Hepatocyte (in vitro differentiated cells): Measurements from ENCODE around the gene PLBD2. TPM values are rescaled to one million over a fixed set of nuclear protein-coding genes. Genes with fewer than 3 reads are reported as not detected.
A peak's percentile ranks its signal among the peaks of the same experiment; 100 is the strongest.

Experiments
- DNase-seq: peaks from one replicate; pipeline ENCODE4 v3.0.0-alpha.2; 2016; ENCODE audit warnings: low spot score
- H2AFZ ChIP-seq: fragments of 200-600 bp; sonication (generic); 2 replicates; pipeline ENCODE4 v1.6.0; 2016; ENCODE audit warnings: antibody characterized with exemption, mild to moderate bottlenecking
- H3K27ac ChIP-seq: fragments of 200-600 bp; sonication (generic); 2 replicates; pipeline ENCODE4 v1.5.1; 2016; ENCODE audit warnings: mild to moderate bottlenecking
- H3K27me3 ChIP-seq: fragments of 200-600 bp; sonication (generic); 2 replicates; pipeline ENCODE4 v1.6.1; 2016
- H3K36me3 ChIP-seq: fragments of 200-600 bp; sonication (generic); replicated peaks from 2 replicates; pipeline ENCODE4 v1.5.1; 2016; ENCODE audit warnings: low read depth; ENCODE audit not compliant: insufficient read depth
- H3K4me1 ChIP-seq: fragments of 200-600 bp; sonication (generic); 2 replicates; pipeline ENCODE4 v1.5.1; 2016; ENCODE audit warnings: mild to moderate bottlenecking, moderate library complexity; ENCODE audit not compliant: insufficient read depth
- H3K4me2 ChIP-seq: fragments of 200-600 bp; sonication (generic); 2 replicates; pipeline ENCODE4 v1.6.0; 2016
- H3K4me3 ChIP-seq: fragments of 200-600 bp; sonication (generic); 2 replicates; pipeline ENCODE4 v1.5.1; 2016; ENCODE audit warnings: mild to moderate bottlenecking
- H3K79me2 ChIP-seq: fragments of 200-600 bp; sonication (generic); 2 replicates; pipeline ENCODE4 v1.6.0; 2017; ENCODE audit warnings: mild to moderate bottlenecking
- H3K9me2 ChIP-seq: fragments of 200-600 bp; sonication (generic); replicated peaks from 2 replicates; pipeline ENCODE4 v1.6.0; 2017; ENCODE audit warnings: mild to moderate bottlenecking; ENCODE audit not compliant: insufficient read depth
- H3K9me3 ChIP-seq: fragments of 200-600 bp; sonication (generic); 2 replicates; pipeline ENCODE4 v1.5.1; 2016; ENCODE audit warnings: low read depth, mild to moderate bottlenecking
- H4K20me1 ChIP-seq: fragments of 200-600 bp; sonication (generic); 2 replicates; pipeline ENCODE4 v1.6.0; 2016; ENCODE audit warnings: mild to moderate bottlenecking; ENCODE audit not compliant: insufficient read depth, poor library complexity, severe bottlenecking
- CTCF ChIP-seq: fragments of 200-600 bp; sonication (generic); IDR thresholded peaks from 2 replicates; pipeline ENCODE4 v1.5.1; 2016; ENCODE audit warnings: antibody characterized with exemption, mild to moderate bottlenecking; ENCODE audit not compliant: poor library complexity
- EZH2 ChIP-seq: fragments of 200-600 bp; sonication (generic); IDR thresholded peaks from 2 replicates; pipeline ENCODE4 v1.6.1; 2016; ENCODE audit warnings: antibody characterized with exemption, mild to moderate bottlenecking, borderline replicate concordance
- EZH2phosphoT487 ChIP-seq: fragments of 200-600 bp; sonication (generic); IDR thresholded peaks from one replicate; pipeline ENCODE4 v1.6.1; 2018; ENCODE audit warnings: antibody characterized with exemption, mild to moderate bottlenecking, low read depth, moderate library complexity; ENCODE audit not compliant: unreplicated experiment, severe bottlenecking
- WGBS: methylation state at CpG from one replicate; pipeline ENCODE4 v1.1.6; 2016; ENCODE audit warnings: low lambda C conversion rate; ENCODE audit errors: missing lambda C conversion rate; 5-methylcytosine and 5-hydroxymethylcytosine counted together
- polyA plus RNA-seq: library from polyadenylated mRNA; unstranded; fragments of >200 nt; fragmentation: Nextera tagmentation; extraction: Ambion mirVana; gene quantifications from 2 replicates; pipeline ENCODE4 v1.2.1, GENCODE V29; 2016
- total RNA-seq: library from RNA; depleted of rRNA; stranded (reverse); fragments of >200 nt; gene quantifications from 2 replicates; pipeline ENCODE4 v1.2.3, GENCODE V29; 2014

The PLBD2 gene
- total and polyA plus RNA-seq, 2 experiments from 2014 or later: 32.5 to 47.6 TPM

GRCh38 chr12:113330505-113330904 is 27.9 kb upstream of the PLBD2 start:
- Histone ChIP-seq H3K4me1 (peaks cover 12% of the 10 kb centered on the region), H3K79me2 (no peaks in the 10 kb centered on the region)
- WGBS: 96% methylated on average over 2 of the region's 2 CpGs

GRCh38 chr12:113332688-113333417 is 25.5 kb upstream of the PLBD2 start:
- Histone ChIP-seq H3K36me3 (no peaks in the 10 kb centered on the region), H2AFZ (no peak overlapping the region), H3K4me1 (peaks cover 12% of the 10 kb centered on the region), H3K9me2 (no peaks in the 10 kb centered on the region), H3K79me2 (no peaks in the 10 kb centered on the region), H3K27me3 (no peaks in the 10 kb centered on the region), H3K4me3 (no peak overlapping the region), H3K4me2 (peak overlapping the region; percentile 77), H3K9me3 (no peaks in the 10 kb centered on the region), H3K27ac (no peak overlapping the region), H4K20me1 (no peaks in the 10 kb centered on the region)
- WGBS: 91% methylated on average over 17 of the region's 17 CpGs
- no peak for TF ChIP-seq CTCF
- no peak for TF ChIP-seq EZH2phosphoT487
- TF ChIP-seq EZH2: no peak
- DNase-seq: no peak

More at GRCh38 chr12:113330505-113330904, 27.9 kb upstream of the PLBD2 start:
- H2AFZ ChIP-seq: no peak overlapping the region
- H3K4me3 ChIP-seq: no peak overlapping the region
- no peaks in the 10 kb centered on the region for H3K36me3 ChIP-seq
- DNase-seq: no peak
- no peaks in the 10 kb centered on the region for H3K27me3 ChIP-seq
- H3K27ac ChIP-seq: no peak overlapping the region
- H3K9me2 ChIP-seq: no peaks in the 10 kb centered on the region
- no peak for TF ChIP-seq CTCF
- TF ChIP-seq EZH2: no peak
- no peak for TF ChIP-seq EZH2phosphoT487
- H3K9me3 ChIP-seq: no peaks in the 10 kb centered on the region
- no peaks in the 10 kb centered on the region for H4K20me1 ChIP-seq
- no peak overlapping the region for H3K4me2 ChIP-seq

GRCh38 chr12:113333418-113333750 is 25.0 kb upstream of the PLBD2 start:
- Histone ChIP-seq H3K27me3 (no peaks in the 10 kb centered on the region), H3K4me2 (peak overlapping the region; percentile 77), H3K4me1 (peaks cover 12% of the 10 kb centered on the region), H3K9me3 (no peaks in the 10 kb centered on the region), H3K27ac (no peak overlapping the region), H2AFZ (no peak overlapping the region), H3K4me3 (no peak overlapping the region), H3K36me3 (no peaks in the 10 kb centered on the region), H3K79me2 (no peaks in the 10 kb centered on the region), H3K9me2 (no peaks in the 10 kb centered on the region), H4K20me1 (no peaks in the 10 kb centered on the region)
- no peak for TF ChIP-seq EZH2phosphoT487
- TF ChIP-seq CTCF: no peak
- TF ChIP-seq EZH2: no peak
- no peak for DNase-seq
- WGBS: 93% methylated on average over 5 of the region's 5 CpGs
